EH (cell line): Measurements from ENCODE around the gene LRRC3.

ENCODE experiments used
- DNase-seq: peaks from one replicate; pipeline ENCODE4 v3.0.0-alpha.2; 2015; ENCODE audit warnings: low read depth

LRRC3 gene

DNA sequence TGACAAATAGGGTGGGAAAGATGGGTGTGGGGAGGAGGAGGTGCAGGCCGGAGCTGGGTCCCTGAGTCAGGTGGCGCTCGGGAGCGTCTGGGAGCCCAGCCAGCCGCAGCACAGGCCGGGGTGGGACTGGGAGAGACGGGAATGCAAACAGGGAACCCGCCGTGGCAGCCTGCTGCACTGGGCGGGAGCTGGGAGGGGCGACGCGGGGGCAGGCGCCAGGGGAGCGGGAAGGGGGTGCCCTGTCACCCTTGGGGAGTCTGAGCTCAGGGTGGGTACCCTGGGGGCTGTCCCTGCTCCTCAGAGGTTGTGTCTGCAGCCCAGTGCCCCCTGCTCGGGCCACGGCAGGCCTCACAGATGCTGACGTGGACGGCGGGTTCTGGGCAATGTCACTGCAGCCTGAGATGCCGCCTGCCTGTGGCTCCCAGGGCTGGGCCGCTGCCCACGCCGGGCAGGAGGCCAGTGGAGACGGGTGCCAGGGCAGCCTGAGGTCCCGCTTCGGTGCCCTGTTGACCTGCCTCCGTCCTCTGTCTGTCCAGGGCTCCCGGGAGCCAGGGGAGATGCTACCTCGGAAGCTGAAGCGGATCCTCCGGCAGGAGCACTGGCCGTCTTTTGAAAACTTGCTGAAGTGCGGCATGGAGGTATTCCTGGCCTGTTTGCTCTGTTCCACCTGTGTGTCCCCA, 16.6 kb upstream of the LRRC3 start:
- DNase-seq, result no peak

DNA sequence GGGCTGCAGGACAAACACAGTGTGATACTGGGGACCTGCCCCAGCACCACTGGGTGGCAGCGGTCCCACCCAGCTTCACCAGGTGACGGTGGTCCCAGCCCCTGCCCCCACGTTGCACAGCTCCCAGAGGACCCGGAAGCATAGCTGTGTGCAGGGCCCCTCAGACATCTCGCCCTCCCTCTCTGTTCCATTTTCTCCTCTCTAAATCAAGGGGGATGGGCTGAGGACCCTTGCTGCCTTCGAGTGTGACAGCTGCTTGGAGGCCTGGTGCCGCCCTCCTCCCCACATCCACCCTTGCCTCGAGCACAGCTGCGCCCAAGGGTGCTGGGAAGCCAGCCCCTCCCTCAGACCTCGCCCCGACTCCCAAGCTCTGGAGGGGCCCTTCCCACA, 16.1 kb upstream of the LRRC3 start:
- DNase-seq, result no peak

DNA sequence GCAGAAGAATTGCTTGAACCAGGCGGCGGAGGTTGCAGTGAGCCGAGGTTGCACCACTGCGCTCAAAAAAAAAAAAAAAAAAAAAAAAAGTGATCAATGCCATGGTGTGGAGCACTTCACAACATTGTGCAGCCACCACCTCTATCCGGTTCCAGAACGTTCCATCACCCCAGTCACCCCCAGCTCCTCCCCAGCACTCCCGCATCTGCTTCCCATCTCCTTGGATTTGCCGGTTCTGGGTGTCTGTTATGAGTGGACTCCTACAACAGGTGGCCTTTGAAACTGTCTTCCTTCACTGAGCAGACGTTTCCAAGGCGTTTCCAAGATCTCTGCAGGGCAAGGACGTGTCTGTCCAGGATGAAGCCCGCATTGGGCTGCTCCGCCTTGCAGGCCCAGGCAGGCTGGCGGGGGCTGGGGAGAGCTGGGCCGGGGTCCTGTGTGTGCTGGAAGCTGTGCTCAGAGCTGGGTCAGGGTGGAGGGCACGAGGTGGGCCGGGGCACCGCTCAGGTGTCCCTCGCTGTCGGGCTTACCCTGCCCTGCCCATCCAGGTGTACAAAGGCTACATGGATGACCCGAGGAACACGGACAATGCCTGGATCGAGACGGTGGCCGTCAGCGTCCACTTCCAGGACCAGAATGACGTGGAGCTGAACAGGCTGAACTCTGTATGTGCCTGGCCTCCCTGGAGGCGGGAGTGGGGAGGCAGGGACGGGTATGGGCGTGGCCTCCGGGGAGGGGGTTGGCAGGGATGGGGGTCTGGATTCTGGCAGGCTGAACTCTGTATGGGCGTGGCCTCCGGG, 14.9 kb upstream of the LRRC3 start:
- no peak for DNase-seq

DNA sequence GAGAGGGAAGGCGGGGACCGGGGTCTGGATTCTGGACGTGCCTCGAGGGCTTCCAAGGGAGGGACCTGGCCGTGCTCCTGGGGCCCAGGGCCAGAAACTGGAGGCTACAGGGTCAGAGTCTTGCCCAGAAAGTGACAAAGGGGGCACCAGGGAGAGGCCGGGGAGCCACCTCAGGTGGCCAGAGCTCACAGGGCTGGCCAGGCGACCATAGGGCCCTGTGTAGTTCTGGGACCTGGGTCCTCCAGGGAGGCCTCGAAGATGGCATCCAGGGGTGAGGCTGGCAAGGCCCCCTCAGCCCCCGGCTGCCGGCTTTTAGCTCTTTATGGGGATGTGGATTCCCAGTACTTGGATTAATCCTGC, 14.3 kb upstream of the LRRC3 start:
- no peak for DNase-seq

DNA sequence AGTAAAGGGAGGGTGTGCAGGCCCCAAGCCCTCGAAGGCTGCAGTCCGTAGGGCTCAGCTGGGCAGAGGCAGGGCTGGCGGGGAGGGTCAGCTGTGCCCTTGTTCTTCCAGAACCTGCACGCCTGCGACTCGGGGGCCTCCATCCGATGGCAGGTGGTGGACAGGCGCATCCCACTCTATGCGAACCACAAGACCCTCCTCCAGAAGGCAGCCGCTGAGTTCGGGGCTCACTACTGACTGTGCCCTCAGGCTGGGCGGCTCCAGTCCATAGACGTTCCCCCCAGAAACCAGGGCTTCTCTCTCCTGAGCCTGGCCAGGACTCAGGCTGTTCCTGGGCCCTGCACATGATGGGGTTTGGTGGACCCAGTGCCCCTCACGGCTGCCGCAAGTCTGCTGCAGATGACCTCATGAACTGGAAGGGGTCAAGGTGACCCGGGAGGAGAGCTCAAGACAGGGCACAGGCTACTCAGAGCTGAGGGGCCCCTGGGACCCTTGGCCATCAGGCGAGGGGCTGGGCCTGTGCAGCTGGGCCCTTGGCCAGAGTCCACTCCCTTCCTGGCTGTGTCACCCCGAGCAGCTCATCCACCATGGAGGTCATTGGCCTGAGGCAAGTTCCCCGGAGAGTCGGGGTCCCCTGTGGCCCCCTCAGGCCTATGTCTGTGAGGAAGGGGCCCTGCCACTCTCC, 13.6 kb upstream of the LRRC3 start:
- no peak for DNase-seq

DNA sequence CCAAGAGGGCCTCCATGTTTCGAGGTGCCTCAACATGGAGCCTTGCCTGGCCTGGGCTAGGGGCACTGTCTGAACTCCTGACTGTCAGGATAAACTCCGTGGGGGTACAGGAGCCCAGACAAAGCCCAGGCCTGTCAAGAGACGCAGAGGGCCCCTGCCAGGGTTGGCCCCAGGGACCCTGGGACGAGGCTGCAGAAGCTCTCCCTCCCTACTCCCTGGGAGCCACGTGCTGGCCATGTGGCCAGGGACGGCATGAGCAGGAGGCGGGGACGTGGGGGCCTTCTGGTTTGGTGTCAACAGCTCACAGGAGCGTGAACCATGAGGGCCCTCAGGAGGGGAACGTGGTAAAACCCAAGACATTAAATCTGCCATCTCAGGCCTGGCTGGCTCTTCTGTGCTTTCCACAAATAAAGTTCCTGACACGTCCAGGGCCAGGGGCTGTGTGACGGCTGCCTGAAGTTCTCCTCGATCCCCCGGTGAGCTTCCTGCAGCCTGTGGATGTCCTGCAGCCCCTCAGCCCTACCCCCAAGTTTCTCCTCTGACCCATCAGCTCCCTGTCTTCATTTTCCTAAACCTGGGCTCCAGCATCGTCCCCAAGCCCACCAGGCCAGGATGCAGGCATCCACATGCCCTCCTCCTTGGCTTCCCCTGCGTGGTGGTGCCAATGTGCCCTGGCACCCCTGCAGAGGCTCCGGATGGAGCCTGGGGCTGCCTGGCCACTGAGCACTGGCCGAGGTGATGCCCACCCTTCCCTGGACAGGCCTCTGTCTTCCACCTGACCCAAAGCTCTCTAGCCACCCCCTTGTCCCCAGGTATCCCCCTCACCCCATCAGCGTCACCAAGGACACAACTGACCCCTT, 12.8 kb upstream of the LRRC3 start:
- no peak for DNase-seq

DNA sequence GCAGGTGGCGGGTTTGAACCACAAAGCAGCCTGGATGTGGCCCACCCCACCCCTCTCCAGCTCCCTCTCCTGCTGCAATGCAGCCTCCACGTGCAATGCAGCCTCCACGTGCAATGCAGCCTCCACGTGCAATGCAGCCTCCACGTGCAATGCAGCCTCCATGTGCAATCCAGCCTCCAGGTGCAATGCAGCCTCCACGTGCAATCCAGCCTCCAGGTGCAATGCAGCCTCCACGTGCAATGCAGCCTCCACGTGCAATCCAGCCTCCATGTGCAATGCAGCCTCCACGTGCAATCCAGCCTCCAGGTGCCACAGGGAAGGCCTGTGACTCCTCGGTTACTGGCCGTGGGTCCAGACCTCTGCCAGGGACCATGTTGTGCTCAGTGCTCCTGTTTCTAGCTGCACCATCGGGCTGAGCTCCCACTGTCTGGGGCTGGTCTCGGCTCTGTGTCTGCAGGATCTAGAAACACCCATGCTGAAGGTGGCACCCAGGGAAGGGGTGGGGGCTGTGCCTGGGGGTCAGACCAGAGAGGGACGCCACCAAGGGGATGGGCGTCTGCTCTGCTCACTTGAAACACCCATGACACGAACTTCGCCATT, 11.9 kb upstream of the LRRC3 start:
- DNase-seq, result no peak

DNA sequence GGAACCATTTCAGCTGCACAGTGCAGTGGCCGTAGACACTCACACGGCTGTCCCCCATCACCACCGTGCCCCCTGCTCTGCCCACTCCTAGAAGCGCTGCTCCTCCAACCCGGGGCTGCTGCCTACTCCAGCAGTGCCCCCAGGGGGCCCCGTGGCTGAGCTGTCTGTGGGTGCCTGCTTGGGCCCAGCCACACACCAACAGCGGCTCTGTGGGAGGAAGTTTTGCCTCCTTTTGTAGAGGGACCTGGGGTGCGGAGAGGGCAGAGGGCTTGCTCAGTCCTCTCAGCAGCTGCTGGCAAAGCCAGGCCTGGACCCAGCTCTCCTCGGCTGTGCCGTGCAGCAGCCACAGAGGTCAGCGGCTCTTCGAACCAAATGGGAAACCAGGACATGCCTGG, 11.4 kb upstream of the LRRC3 start:
- no peak for DNase-seq

DNA sequence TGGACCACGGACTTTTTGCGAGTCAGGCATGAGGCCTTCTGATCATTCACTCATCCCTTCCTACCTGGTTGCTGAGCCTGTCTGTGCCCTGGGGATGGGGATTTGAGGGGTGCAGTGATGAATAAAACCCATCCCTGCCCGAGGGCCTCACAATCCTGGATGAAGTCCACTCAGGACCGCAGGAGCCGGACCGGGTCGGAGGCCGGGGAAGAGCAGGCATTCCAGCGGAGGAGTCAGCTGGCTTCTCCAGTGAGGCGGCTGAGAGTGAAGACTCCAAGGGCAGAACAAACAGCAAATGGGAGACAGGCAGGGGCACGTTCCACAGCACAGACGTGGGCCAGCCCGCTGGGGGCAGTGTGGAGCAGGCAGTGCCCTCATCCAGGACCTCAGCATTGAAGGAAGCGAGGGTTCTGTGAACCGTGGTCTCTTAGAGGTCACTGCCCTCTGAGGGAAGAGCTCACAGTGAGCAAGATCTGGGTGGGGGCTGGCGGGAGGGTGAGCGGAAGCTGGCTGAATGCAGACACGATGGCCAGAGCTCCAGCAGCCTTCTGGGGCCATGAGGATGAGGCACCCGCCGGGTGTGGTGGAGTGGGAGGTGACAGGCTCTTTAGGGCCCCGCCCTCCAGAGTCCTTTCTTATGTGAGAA, 10.9 kb upstream of the LRRC3 start:
- DNase-seq, result no peak

DNA sequence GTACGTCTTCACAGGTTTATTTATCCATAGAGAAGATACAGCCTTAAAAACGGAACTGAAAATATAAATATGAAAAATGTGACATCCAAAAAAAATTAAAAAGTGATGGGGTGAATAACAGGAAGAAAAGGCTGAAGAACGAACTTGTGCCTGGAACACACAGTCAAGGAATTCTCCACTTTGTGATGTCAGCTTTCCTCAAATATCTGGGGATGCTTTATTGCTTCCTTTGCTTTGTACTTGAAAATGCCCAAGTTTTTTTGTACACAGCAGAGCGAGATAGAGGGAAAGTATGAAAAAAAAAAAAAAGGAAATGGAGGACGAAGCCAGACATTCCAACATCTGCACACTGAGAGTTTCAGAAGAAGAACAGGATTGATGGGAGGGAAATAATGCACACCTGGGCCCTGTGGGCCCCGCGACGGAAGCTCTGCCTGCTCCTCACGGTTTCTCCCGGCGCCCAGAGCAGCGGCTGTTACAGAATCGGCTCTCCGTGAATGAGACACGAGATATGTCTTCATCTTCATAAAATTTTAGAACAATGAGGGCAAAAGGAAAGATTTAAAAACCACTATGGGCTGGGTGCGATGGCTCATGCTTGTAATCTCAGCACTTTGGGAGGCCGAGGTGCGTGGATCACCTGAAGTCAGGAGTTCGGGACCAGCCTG, 10.0 kb upstream of the LRRC3 start:
- DNase-seq, result no peak

DNA sequence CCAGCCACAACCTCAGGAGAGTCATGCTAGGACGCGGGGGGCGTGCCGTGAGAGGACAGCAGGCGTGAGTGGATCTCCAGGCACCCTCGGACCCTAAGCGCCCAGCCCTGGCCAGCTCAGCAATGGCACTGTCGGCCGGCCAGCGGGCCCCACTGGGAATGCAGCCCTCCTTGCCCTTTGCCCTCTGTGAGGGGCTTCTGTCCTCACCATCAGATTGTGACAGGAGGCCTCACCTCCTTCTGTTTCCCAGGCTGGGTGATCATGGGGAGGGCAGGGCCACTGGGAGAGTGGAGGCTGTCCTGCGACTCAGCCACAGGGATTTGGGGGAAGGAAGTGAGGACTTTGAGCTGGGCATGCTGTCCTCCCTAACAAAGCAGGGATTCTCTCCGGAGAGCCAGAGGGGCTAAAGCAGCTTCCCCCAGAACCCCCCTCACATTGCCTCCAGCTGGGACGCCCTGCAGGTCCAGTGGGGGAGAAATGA, 6.6 kb upstream of the LRRC3 start:
- DNase-seq, result no peak

DNA sequence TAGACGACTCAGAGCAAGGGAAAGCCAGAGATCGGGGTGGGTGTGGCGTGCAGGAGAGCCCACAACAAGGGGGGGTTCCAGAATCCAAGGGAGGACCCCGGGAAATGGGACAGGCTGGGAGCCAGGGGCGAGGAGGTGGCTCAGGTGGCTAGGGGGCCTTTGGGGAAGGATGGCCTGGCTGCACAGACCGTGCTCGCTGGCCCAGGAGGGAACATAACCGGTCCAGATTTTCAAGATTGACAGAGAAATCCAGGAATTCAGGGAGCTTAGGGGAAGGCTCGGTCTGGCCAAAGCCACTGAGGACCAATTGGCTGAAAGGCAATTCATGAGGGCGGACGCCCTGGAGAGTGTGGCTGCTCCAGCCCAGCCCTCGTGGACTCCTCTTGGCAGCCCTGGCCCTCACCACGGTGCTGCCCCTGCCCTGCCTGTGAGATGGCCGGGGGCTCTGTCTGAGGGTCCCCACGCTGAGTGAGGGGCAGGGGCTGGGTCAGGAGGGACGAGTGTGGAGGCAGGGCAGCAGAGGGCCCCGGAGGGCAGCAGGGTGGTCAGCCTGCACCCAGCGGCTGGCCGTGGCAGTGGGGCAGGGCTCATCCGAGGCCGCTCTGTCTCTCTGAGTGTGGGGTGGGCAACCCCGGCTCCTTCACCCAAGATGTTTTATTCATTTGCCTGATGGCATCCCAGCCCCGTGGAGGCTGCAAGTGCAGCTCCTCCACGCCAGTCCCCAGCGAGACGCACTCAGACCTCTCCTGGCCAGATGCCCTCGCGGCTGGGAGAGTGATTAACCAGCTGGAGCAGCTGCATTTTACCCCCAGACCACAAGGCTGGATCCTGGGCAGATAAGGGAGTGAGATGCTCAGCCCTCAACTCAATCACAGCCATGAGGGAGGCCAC, 5.6 kb upstream of the LRRC3 start:
- DNase-seq, result no peak

DNA sequence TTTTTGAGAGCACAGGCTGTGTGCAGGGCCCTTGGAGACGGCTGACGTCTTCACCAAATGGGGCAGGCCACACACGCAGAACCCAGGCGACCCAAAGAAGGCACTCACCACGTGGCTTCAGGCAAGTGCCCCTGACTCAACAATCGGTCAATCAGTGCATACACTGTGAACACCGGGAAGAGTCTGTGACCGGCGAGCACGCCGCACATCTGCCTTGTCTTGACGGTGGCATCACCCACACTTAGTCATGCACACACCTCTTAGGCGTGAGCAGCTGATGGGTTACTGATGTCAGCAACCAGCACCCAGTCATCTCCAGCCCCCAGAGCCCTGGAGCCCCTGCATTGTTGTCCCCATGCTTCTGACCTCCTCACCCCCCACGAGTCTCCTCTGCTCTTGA, 4.9 kb upstream of the LRRC3 start:
- DNase-seq, result no peak

DNA sequence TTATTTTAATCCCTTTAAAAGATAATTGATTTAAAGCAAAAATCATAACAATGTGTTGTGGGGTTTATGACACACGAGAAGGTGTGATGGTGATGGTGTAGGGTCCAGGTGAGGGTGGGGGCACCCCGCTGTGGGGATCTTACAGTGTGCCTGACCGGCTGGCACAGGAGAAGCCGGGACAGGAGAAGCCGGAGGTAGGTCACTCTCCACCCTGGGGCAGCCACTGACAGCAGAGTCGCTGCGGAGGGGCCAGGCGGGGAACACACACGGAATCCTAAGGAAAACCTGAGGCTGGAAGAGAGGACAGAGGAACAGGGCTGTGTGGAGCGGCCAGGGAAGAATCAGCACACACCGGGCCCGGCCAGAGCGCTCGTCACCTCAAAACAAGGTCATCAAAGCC, 4.3 kb upstream of the LRRC3 start:
- DNase-seq, result no peak

DNA sequence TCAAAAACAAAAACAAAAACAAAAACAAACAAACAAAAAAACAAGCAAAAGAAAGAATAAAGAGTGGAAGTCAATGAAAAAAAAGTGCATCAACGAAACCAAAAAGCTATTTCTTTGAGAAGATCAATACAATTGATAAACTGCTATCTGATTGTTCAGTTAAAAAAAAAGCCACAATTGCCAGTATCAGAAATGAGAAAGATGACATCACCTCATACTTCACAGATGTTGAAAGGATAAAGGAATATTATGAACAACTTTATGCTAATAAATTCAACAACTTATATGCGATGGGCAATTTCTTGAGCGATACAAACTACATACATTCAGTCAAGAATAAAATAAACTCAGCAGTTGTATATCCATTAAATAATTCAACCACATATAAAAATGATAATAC, 2.2 kb upstream of the LRRC3 start:
- DNase-seq, result no peak

DNA sequence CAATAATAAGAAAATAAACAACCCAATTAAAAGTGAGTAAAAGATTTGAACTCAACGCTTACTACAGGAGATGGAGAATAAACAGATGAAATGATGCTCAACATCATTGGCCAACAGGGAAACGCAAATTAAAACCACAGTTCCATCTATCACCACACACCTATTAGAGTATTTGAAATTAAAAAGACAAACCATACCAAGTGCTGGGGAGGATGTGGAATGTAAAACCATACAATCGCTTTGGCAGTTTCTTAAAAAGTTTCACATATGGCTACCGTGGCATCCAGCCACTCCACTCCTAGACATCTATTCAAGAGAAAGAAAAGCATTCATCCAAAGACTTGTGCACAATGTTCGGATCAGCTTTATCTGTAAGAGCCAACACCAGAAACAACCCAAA, 1.3 kb upstream of the LRRC3 start:
- DNase-seq, result no peak

DNA sequence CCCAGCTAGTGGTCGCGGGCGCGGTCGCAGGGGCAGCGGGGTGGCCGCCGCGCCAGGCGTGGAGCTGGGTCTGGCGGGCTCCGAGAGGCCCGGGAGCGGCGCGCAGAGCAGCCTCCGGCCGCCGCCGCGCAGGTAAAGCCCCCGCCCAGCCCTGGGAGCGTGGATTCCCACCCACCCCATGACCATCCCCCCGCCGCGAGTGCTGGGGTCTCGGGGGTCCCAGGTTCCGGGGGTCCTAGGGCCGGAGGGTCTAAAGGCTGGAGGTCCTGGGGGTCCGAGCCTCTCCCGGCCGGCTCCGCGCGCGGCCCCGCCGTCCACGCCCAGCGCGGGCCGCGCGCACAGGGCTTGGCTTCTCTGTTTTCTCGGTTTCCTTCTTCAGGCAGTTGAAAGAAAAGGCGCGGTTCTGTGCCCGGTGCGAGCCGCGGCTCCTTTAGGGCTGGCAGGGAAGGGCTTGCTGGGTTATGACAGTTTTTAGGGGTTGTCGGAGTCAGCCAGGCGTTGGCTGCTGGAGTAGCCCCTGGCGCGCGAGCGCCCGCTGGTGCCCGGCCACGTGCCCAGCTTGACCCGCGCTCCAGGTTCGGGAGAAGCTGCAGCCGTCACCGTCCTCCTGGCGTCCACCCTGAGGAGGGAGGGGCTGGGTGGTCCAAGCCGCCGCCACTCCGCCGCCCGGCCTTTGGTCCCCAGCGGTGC, 359 bp downstream of the LRRC3 start:
- peak; percentile 1 for DNase-seq

DNA sequence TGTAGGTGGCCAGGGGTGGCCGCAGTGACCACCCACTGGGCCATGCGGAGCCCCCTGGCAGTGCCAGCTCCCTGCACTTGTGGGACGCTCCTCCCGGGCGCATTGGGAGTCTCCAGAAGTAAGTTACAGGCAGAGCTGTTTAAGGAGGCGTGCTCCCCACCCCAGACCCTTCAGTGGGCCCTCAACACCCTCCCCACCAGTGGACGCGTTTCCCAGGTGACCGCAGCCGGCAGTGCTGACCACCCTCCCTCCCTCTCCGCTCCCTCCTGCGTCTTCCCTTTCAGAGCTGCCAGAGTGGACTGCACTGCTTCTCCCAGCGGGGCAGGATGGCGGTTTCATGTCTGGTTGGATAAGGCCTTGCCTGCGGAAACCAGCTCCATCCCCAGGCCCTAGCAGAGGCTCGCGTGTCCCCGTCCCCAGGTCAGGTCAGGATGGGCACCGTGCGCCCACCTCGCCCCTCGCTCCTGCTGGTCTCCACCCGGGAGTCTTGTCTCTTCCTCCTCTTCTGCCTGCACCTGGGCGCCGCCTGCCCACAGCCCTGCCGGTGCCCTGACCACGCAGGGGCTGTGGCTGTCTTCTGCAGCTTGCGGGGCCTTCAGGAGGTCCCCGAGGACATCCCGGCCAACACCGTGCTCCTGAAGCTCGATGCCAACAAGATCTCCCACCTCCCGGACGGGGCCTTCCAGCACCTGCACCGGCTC, 1.1 kb downstream of the LRRC3 start:
- DNase-seq, result no peak
